GM19328 (cell line): ENCODE results near the gene GRAMD2B.
"Not testable (repeated sequence)": the region's sequence is repeated elsewhere in the genome, so short reads cannot be mapped to it uniquely, and the experiment has no call there.

ENCODE experiments used
- ATAC-seq: cut with Tn5 transposase; IDR thresholded peaks from one replicate; pipeline ENCODE4 v1.9.1; 2021; ENCODE audit warnings: mild to moderate bottlenecking, moderate library complexity; ENCODE audit not compliant: unreplicated experiment

GRAMD2B gene

GRCh38 chr5:126422994-126423788 is at the start of gene GRAMD2B:
Gene GRAMD2B (plus strand): TSS chr5:126423409. CDS start chr5:126423607, 198 bp downstream.
- peak; percentile 84 for ATAC-seq

- ATAC-seq = no peak
Observed at GRCh38 chr5:126374109-126374416, 49.1 kb upstream of the GRAMD2B start.

- ATAC-seq = no peak
Observed at GRCh38 chr5:126376443-126376842, 46.8 kb upstream of the GRAMD2B start.

- no peak for ATAC-seq
Observed at GRCh38 chr5:126377424-126377823, 45.8 kb upstream of the GRAMD2B start.

GRCh38 chr5:126380316-126380715 is 42.9 kb upstream of the GRAMD2B start:
- ATAC-seq = not testable (repeated sequence)

GRCh38 chr5:126383246-126383645 is 40.0 kb upstream of the GRAMD2B start:
- ATAC-seq = no peak

- ATAC-seq = no peak
Observed at GRCh38 chr5:126383776-126384175, 39.4 kb upstream of the GRAMD2B start.

- ATAC-seq = no peak
Observed at GRCh38 chr5:126384985-126385384, 38.2 kb upstream of the GRAMD2B start.

- ATAC-seq = no peak
Observed at GRCh38 chr5:126385524-126386502, 37.4 kb upstream of the GRAMD2B start.

- ATAC-seq = no peak
Observed at GRCh38 chr5:126389179-126389578, 34.0 kb upstream of the GRAMD2B start.

GRCh38 chr5:126390051-126390450 is 33.2 kb upstream of the GRAMD2B start:
- ATAC-seq = no peak

GRCh38 chr5:126391386-126391785 is 31.8 kb upstream of the GRAMD2B start:
- ATAC-seq = no peak

- ATAC-seq = no peak
Observed at GRCh38 chr5:126394211-126394788, 28.9 kb upstream of the GRAMD2B start.

- ATAC-seq = no peak
Observed at GRCh38 chr5:126395198-126395597, 28.0 kb upstream of the GRAMD2B start.

GRCh38 chr5:126395605-126396004 is 27.6 kb upstream of the GRAMD2B start:
- no peak for ATAC-seq

GRCh38 chr5:126396721-126397120 is 26.5 kb upstream of the GRAMD2B start:
- ATAC-seq = not testable (repeated sequence)

GRCh38 chr5:126398791-126399190 is 24.4 kb upstream of the GRAMD2B start:
- ATAC-seq = no peak

- ATAC-seq = no peak
Observed at GRCh38 chr5:126400621-126401251, 22.5 kb upstream of the GRAMD2B start.

- ATAC-seq = no peak
Observed at GRCh38 chr5:126402621-126403555, 20.3 kb upstream of the GRAMD2B start.

- no peak for ATAC-seq
Observed at GRCh38 chr5:126403876-126404275, 19.3 kb upstream of the GRAMD2B start.
